NCI-H446 treated with DMSO at 0.1 percent for 48 hours (cell line): Measurements from ENCODE around the gene KANSL1.

Experiments
- DNase-seq: peaks from one replicate; lab custom pipeline; 2025; lab: John Stamatoyannopoulos, UW

Gene KANSL1

DNA sequence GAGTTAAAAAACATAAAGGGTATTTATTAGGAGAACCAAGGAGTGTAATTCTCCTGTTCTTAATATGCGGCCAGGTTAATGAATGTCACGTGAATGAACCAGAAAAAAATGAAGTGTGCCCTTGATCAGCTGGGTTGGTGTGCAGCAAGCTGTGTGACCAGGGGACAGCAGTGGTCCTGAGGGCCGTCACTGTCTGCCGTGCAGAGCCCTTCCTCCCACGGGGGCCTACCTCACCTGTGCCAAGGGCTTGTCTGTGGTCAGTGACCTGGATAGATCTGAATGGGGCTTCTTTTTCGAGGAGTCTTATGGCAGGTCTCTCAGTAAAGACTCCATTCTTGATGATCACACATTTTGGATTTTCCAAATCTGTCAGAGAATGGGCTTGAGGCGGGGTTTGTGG is 211.9 kb downstream of the KANSL1 start:
- no peak for DNase-seq

DNA sequence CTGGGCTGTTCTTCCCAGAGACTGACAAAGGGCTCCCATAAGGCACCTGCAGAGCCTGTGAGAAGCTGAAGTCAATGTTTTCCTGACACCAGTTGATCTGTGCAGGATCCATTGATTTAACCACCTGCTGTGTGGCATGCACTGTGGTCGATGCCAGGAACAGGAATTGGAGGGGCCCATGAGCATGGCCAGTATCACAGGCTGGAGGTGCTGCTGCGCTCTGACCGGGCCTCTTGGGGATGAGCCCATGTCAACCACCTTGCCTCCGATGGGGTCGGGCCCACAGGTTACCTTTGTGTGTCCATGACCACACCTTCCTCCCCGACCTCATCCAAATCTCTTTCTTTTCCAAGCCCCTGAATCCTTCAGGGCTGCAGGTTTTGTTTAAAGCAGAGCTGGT is 212.4 kb downstream of the KANSL1 start:
- DNase-seq, result no peak
